Endothelial cell of umbilical vein (primary cell): ENCODE data around the gene SLC25A43. TPM values are rescaled to one million over a fixed set of nuclear protein-coding genes. Genes with fewer than 3 reads are reported as not detected.

ENCODE experiments used
- BruUV-seq: library from RNA; stranded (reverse); fragments of 400-500 nt; replicated peaks from 2 replicates; lab custom pipeline; 2021; lab: Mats Ljungman, UMichigan
- CTCF ChIA-PET: fragments of 300-600, 350-600 bp; sonication (Branson Sonifier 250); formaldehyde crosslinking; loops from one replicate; lab custom pipeline; 2021; ENCODE audit warnings: antibody characterized with exemption, inconsistent platforms; lab: Charles Lee
- POLR2A ChIA-PET: fragments of 300-600, 350-600 bp; sonication (Branson Sonifier 250); formaldehyde crosslinking; loops from one replicate; lab custom pipeline; 2021; ENCODE audit warnings: antibody characterized with exemption, inconsistent platforms; lab: Charles Lee
- DNase-seq: peaks from one replicate; pipeline ENCODE4 v3.0.0-alpha.2; 2011; ENCODE audit warnings: low read depth, low spot score
- FAIRE-seq: peaks from 2 replicates; lab custom pipeline; 2011; peaks lifted over from hg19 to GRCh38; lab: Jason Lieb, UNC
- H2AFZ ChIP-seq: 2 replicates; pipeline ENCODE4 v1.6.0; 2012; ENCODE audit warnings: low read depth, low read length, control low read depth, inconsistent platforms
- H3K27ac ChIP-seq: 2 replicates; pipeline ENCODE4 v1.5.1; 2011; ENCODE audit warnings: low read depth, mild to moderate bottlenecking, control low read depth, low read length, moderate library complexity; ENCODE audit not compliant: insufficient read depth
- H3K27me3 ChIP-seq, 2 experiments: 2 replicates each; pipeline versions ENCODE4 v1.6.0 to v1.6.1; 2011; ENCODE audit warnings: low read length in 2 of 2, mixed read lengths in 1 of 2; ENCODE audit not compliant: control insufficient read depth in 2 of 2, insufficient read depth in 2 of 2
- H3K36me3 ChIP-seq, 2 experiments: 2 replicates in 1 of 2; 3 replicates in 1 of 2; pipeline ENCODE4 v1.5.1; 2011; ENCODE audit warnings: low read length in 2 of 2, mild to moderate bottlenecking in 1 of 2, moderate library complexity in 1 of 2; ENCODE audit not compliant: control insufficient read depth in 2 of 2, insufficient read depth in 2 of 2; ENCODE audit errors: extremely low read depth in 1 of 2
- H3K4me1 ChIP-seq: 3 replicates; pipeline ENCODE4 v1.5.1; 2011; ENCODE audit warnings: mild to moderate bottlenecking, low read length; ENCODE audit not compliant: control insufficient read depth, insufficient read depth; ENCODE audit errors: extremely low read depth
- H3K4me2 ChIP-seq: 2 replicates; pipeline ENCODE4 v1.6.1; 2011; ENCODE audit warnings: low read length, control low read depth, mixed read lengths; ENCODE audit not compliant: insufficient read depth
- H3K4me3 ChIP-seq, 3 experiments: fragments of 200-600 bp in 1 of 3; sonication (generic), shearing (Covaris generic) in 1 of 3; replicated peaks in 1 of 3; 2 replicates each; pipeline ENCODE4 v1.5.1; 2011 to 2016; ENCODE audit warnings: control low read depth in 3 of 3, low read length in 3 of 3, mild to moderate bottlenecking in 2 of 3, inconsistent platforms in 1 of 3, low read depth in 1 of 3, moderate library complexity in 1 of 3; ENCODE audit not compliant: insufficient read depth in 1 of 3
- H3K79me2 ChIP-seq: 2 replicates; pipeline ENCODE4 v1.6.0; 2012; ENCODE audit warnings: low read length, inconsistent platforms; ENCODE audit not compliant: control insufficient read depth, insufficient read depth
- H3K9ac ChIP-seq: replicated peaks from 2 replicates; pipeline ENCODE3; 2011; ENCODE audit warnings: low read length, control low read depth; ENCODE audit not compliant: insufficient read depth; ENCODE audit errors: extremely low read depth
- H3K9me1 ChIP-seq: replicated peaks from 3 replicates; pipeline ENCODE4 v1.6.0; 2011; ENCODE audit warnings: mild to moderate bottlenecking, low read length; ENCODE audit not compliant: control insufficient read depth, insufficient read depth; ENCODE audit errors: extremely low read depth
- H3K9me3 ChIP-seq: replicated peaks from 2 replicates; pipeline ENCODE4 v1.5.1; 2012; ENCODE audit warnings: low read length, inconsistent platforms; ENCODE audit not compliant: control insufficient read depth, insufficient read depth
- H4K20me1 ChIP-seq: replicated peaks from 2 replicates; pipeline ENCODE3; 2011; ENCODE audit warnings: mild to moderate bottlenecking, low read length; ENCODE audit not compliant: control insufficient read depth, insufficient read depth; ENCODE audit errors: extremely low read depth
- EZH2 ChIP-seq: IDR thresholded peaks from 2 replicates; pipeline ENCODE4 v1.6.1; 2012; ENCODE audit warnings: borderline replicate concordance, low read depth, mild to moderate bottlenecking, moderate library complexity, low read length, inconsistent platforms; ENCODE audit not compliant: severe bottlenecking
- FOS ChIP-seq: IDR thresholded peaks from 2 replicates; pipeline ENCODE4 v1.6.1; 2011; ENCODE audit warnings: mild to moderate bottlenecking, low read length, moderate library complexity, borderline replicate concordance; ENCODE audit not compliant: insufficient read depth
- GATA2 ChIP-seq: IDR thresholded peaks from 2 replicates; pipeline ENCODE4 v1.7.0; 2011; ENCODE audit warnings: low read depth, mild to moderate bottlenecking, moderate library complexity, mixed read lengths, low read length; ENCODE audit not compliant: insufficient read length, insufficient read depth
- JUN ChIP-seq: IDR thresholded peaks from 2 replicates; pipeline ENCODE4 v1.6.1; 2011; ENCODE audit warnings: borderline replicate concordance, low read depth; ENCODE audit not compliant: insufficient read length, insufficient read depth
- MYC ChIP-seq: IDR thresholded peaks from one replicate; pipeline ENCODE4 v1.6.1; 2011; ENCODE audit warnings: mild to moderate bottlenecking, low read depth, low read length
- POLR2A ChIP-seq: IDR thresholded peaks from 2 replicates; pipeline ENCODE4 v1.6.1; 2012; ENCODE audit warnings: low read depth, mild to moderate bottlenecking, control low read depth, low read length
- POLR2AphosphoS5 ChIP-seq: IDR thresholded peaks from 2 replicates; pipeline ENCODE4 v1.6.1; 2012; ENCODE audit warnings: low read depth, mild to moderate bottlenecking, control low read depth, low read length, moderate library complexity; ENCODE audit not compliant: insufficient read depth
- dilution Hi-C: fragments of 300-500 bp; cut with MboI; formaldehyde crosslinking; loops from one replicate; pipeline ENCODE4 v1.15.0; 2019; ENCODE audit warnings: low sequenced_read_pairs; ENCODE audit not compliant: extremely low pct_ligation_motif_present
- intact Hi-C: fragments of 100-400 bp; cut with micrococcal nuclease; formaldehyde crosslinking; loops from one replicate; pipeline ENCODE4 v1.10.0; 2022
- polyA plus RNA-seq, 4 experiments: library from polyadenylated mRNA; depleted of rRNA in 3 of 4; stranded (reverse) in 3 of 4; unstranded in 1 of 4; fragments of >200 nt; gene quantifications; 2 replicates each; pipeline versions ENCODE4 v1.2.1 to v1.2.3, GENCODE V29; 2011 to 2012; ENCODE audit warnings: missing spikeins in 1 of 4
- total RNA-seq: library from RNA; stranded (reverse); gene quantifications from 2 replicates; pipeline ENCODE4 v1.2.3, GENCODE V29; 2021
- TF ChIP-seq, protein P1 (sequence below), 2 donors: IDR thresholded peaks; 1 replicate in 1 of 2; 2 replicates in 1 of 2; pipeline ENCODE4 v1.5.1; 2011; ENCODE audit warnings: low read length in 2 of 2, mild to moderate bottlenecking in 2 of 2, moderate library complexity in 2 of 2, control low read depth in 1 of 2, inconsistent platforms in 1 of 2, low read depth in 1 of 2; ENCODE audit not compliant: insufficient read depth in 1 of 2; ENCODE audit errors: extremely low read depth in 1 of 2
- TF ChIP-seq, protein P2 (sequence below): IDR thresholded peaks from 2 replicates; pipeline ENCODE4 v1.6.1; 2011; ENCODE audit not compliant: insufficient read depth, insufficient read length

SLC25A43 gene
- total and polyA plus RNA-seq, 2 donors (not counting 3 experiments of a cell fraction or from before 2014, with no cell fraction given) = 7.2 to 11.5 TPM

DNA sequence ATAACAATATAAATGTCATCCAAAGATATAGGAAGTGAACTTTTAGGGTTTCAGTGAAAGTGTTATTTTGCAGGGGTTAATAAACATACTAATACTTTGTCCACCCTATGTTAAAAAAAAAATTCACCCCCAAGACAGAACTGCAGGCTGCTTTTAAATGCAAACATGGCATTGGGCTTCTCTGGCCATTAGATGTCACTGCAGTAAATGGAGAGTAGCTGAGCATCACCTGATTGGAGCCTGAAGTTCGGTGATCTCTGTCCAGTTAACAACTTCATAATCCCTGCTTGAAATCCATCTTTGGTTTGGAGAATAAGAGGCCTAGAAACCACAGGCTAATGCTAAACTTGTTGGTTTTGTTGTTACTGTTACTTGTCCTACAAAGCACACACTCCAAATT is 18.7 kb downstream of the SLC25A43 start:
- intact Hi-C loops = no loop called here
- BruUV-seq = no TSS peak
- Histone ChIP-seq H3K4me3 (no peak overlapping the region), H3K27ac (no peak overlapping the region), H3K4me2 (no peak overlapping the region), H3K27me3 (no peaks in the 10 kb centered on the region), H3K9ac (no peak overlapping the region), H3K36me3 (no peaks in the 10 kb centered on the region), H3K9me3 (no peaks in the 10 kb centered on the region), H2AFZ (no peak overlapping the region), H3K4me1 (no peaks in the 10 kb centered on the region), H4K20me1 (no peaks in the 10 kb centered on the region), H3K9me1 (no peaks in the 10 kb centered on the region), H3K79me2 (no peaks in the 10 kb centered on the region)
- TF ChIP-seq EZH2 = no peak
- no peak for TF ChIP-seq JUN
- TF ChIP-seq POLR2A = no peak
- TF ChIP-seq POLR2AphosphoS5 = no peak
- TF ChIP-seq, protein P1, sequence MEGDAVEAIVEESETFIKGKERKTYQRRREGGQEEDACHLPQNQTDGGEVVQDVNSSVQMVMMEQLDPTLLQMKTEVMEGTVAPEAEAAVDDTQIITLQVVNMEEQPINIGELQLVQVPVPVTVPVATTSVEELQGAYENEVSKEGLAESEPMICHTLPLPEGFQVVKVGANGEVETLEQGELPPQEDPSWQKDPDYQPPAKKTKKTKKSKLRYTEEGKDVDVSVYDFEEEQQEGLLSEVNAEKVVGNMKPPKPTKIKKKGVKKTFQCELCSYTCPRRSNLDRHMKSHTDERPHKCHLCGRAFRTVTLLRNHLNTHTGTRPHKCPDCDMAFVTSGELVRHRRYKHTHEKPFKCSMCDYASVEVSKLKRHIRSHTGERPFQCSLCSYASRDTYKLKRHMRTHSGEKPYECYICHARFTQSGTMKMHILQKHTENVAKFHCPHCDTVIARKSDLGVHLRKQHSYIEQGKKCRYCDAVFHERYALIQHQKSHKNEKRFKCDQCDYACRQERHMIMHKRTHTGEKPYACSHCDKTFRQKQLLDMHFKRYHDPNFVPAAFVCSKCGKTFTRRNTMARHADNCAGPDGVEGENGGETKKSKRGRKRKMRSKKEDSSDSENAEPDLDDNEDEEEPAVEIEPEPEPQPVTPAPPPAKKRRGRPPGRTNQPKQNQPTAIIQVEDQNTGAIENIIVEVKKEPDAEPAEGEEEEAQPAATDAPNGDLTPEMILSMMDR (IDR thresholded peaks at IDR 0.05; ENCODE audit: extremely low read depth in 1 of 2, insufficient read depth in 1 of 2, low read depth in 1 of 2, low read length in 2 of 2) = no peak
- TF ChIP-seq, protein P2, sequence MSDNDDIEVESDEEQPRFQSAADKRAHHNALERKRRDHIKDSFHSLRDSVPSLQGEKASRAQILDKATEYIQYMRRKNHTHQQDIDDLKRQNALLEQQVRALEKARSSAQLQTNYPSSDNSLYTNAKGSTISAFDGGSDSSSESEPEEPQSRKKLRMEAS = no peak
- no peak for TF ChIP-seq FOS
- no peak for TF ChIP-seq GATA2
- no peak for TF ChIP-seq MYC
- no peak for FAIRE-seq
- dilution Hi-C loops = no loop called here
- ChIA-PET CTCF (interaction anchor here (1.4 kb wide), 1 partner anchor 95 kb away, joined by 3 read pairs; no protein-coding TSS in a partner anchor), POLR2A (no interaction called here)
- DNase-seq = no peak
